Liver (tissue), 9 donors: ENCODE results near the gene TGM4. TPM values are rescaled to one million over a fixed set of nuclear protein-coding genes. Genes with fewer than 3 reads are reported as not detected.

ENCODE experiments used
- DNase-seq: peaks from one replicate; pipeline ENCODE4 v3.0.0-alpha.2; 2017; ENCODE audit warnings: low spot score
- H3K27ac ChIP-seq, 2 donors: one replicate each; pipeline ENCODE4 v1.7.0; 2013; ENCODE audit warnings: inconsistent platforms in 2 of 2, low read length in 2 of 2, control low read depth in 1 of 2, low read depth in 1 of 2, mild to moderate bottlenecking in 1 of 2
- H3K27me3 ChIP-seq, 4 donors: one replicate each; pipeline versions ENCODE4 v1.6.1 to v1.7.0; 2013; ENCODE audit warnings: low read length in 3 of 4, inconsistent platforms in 1 of 4, mild to moderate bottlenecking in 1 of 4, moderate library complexity in 1 of 4; ENCODE audit not compliant: control insufficient read depth in 4 of 4, insufficient read depth in 4 of 4
- H3K36me3 ChIP-seq, 4 donors: one replicate each; pipeline versions ENCODE4 v1.6.1 to v1.7.0; 2013; ENCODE audit warnings: low read length in 3 of 4, mild to moderate bottlenecking in 3 of 4, low read depth in 1 of 4, moderate library complexity in 1 of 4; ENCODE audit not compliant: control insufficient read depth in 4 of 4, insufficient read depth in 3 of 4
- H3K4me1 ChIP-seq, 4 donors: one replicate each; pipeline versions ENCODE4 v1.6.1 to v1.7.0; 2013; ENCODE audit warnings: low read length in 3 of 4, mild to moderate bottlenecking in 3 of 4, moderate library complexity in 1 of 4; ENCODE audit not compliant: control insufficient read depth in 4 of 4, insufficient read depth in 4 of 4
- H3K4me3 ChIP-seq, 3 donors: one replicate each; pipeline versions ENCODE4 v1.6.1 to v1.7.0; 2013; ENCODE audit warnings: low read length in 3 of 3, control low read depth in 1 of 3, low read depth in 1 of 3, mild to moderate bottlenecking in 1 of 3
- H3K9ac ChIP-seq, 2 donors: one replicate each; pipeline ENCODE4 v1.7.0; 2013; ENCODE audit warnings: low read length in 2 of 2, mild to moderate bottlenecking in 2 of 2, moderate library complexity in 2 of 2, control low read depth in 1 of 2, low read depth in 1 of 2
- H3K9me3 ChIP-seq, 4 donors: one replicate each; pipeline versions ENCODE4 v1.6.1 to v1.7.0; 2013; ENCODE audit warnings: low read length in 3 of 4; ENCODE audit not compliant: control insufficient read depth in 4 of 4
- CTCF ChIP-seq: fragments of 150-350 bp; IDR thresholded peaks from 2 replicates; pipeline ENCODE4 v1.5.1; 2017; ENCODE audit warnings: improper control_type of control experiment, low read depth, low read length; ENCODE audit not compliant: missing input control
- EGR1 ChIP-seq, 2 donors: IDR thresholded peaks; 2 replicates each; pipeline ENCODE4 v1.6.1; 2016 to 2018; ENCODE audit warnings: antibody characterized with exemption in 2 of 2, low read depth in 2 of 2
- FOXA1 ChIP-seq: IDR thresholded peaks from 2 replicates; pipeline ENCODE4 v1.6.1; 2016; ENCODE audit warnings: antibody characterized with exemption
- FOXA2 ChIP-seq: IDR thresholded peaks from 2 replicates; pipeline ENCODE4 v1.6.1; 2016; ENCODE audit warnings: antibody characterized with exemption
- GABPA ChIP-seq, 2 donors: IDR thresholded peaks in 1 of 2; conservative IDR thresholded peaks in 1 of 2; 2 replicates each; pipeline ENCODE4 v1.6.1; 2016; ENCODE audit warnings: antibody characterized with exemption in 2 of 2, mild to moderate bottlenecking in 1 of 2, moderate library complexity in 1 of 2
- HNF4A ChIP-seq, 2 donors: conservative IDR thresholded peaks; 2 replicates each; pipeline ENCODE4 v1.6.1; 2016; ENCODE audit warnings: antibody characterized with exemption in 2 of 2, mild to moderate bottlenecking in 2 of 2
- HNF4G ChIP-seq: IDR thresholded peaks from 2 replicates; pipeline ENCODE4 v1.6.1; 2016; ENCODE audit warnings: antibody characterized with exemption
- JUND ChIP-seq, 2 donors: IDR thresholded peaks; 2 replicates each; pipeline ENCODE4 v1.6.1; 2016; ENCODE audit warnings: antibody characterized with exemption in 2 of 2
- NR2F2 ChIP-seq: IDR thresholded peaks from 2 replicates; pipeline ENCODE4 v1.6.1; 2016; ENCODE audit warnings: antibody characterized with exemption
- RAD21 ChIP-seq, 2 donors: IDR thresholded peaks; 2 replicates each; pipeline ENCODE4 v1.6.1; 2016; ENCODE audit warnings: antibody characterized with exemption in 2 of 2, mild to moderate bottlenecking in 2 of 2
- RXRA ChIP-seq, 2 donors: IDR thresholded peaks; 2 replicates each; pipeline ENCODE4 v1.6.1; 2017 to 2018; ENCODE audit warnings: antibody characterized with exemption in 2 of 2, mild to moderate bottlenecking in 1 of 2
- SP1 ChIP-seq: IDR thresholded peaks from 2 replicates; pipeline ENCODE4 v1.6.1; 2018; ENCODE audit warnings: antibody characterized with exemption, mild to moderate bottlenecking
- TAF1 ChIP-seq: conservative IDR thresholded peaks from 2 replicates; pipeline ENCODE4 v1.6.1; 2016; ENCODE audit warnings: antibody characterized with exemption, mild to moderate bottlenecking
- YY1 ChIP-seq: IDR thresholded peaks from 2 replicates; pipeline ENCODE4 v1.6.1; 2016; ENCODE audit warnings: antibody characterized with exemption, mild to moderate bottlenecking
- ZBTB33 ChIP-seq: IDR thresholded peaks from 2 replicates; pipeline ENCODE4 v1.6.1; 2016; ENCODE audit warnings: antibody characterized with exemption
- WGBS: extraction: QIAGEN DNeasy Blood & Tissue Kit; methylation state at CpG from one replicate; pipeline ENCODE4 v1.1.7; 2013; 5-methylcytosine and 5-hydroxymethylcytosine counted together
- polyA plus RNA-seq, 2 donors: library from polyadenylated mRNA; stranded (reverse) in 1 of 2; unstranded in 1 of 2; fragments of 200-250 nt in 1 of 2; fragments of >200 nt in 1 of 2; fragmentation: Nextera tagmentation in 1 of 2; extraction: Ambion mirVana in 1 of 2; gene quantifications; one replicate each; pipeline versions ENCODE4 v1.2.1 to v1.2.3, GENCODE V29; 2013 to 2015
- total RNA-seq, 2 donors: library from RNA; depleted of rRNA; stranded (reverse); fragments of >200 nt; gene quantifications; one replicate each; pipeline ENCODE4 v1.2.3, GENCODE V29; 2014
- TF ChIP-seq, protein P1 (sequence below): IDR thresholded peaks from 2 replicates; pipeline ENCODE4 v1.6.1; 2016; ENCODE audit warnings: antibody characterized with exemption
- TF ChIP-seq, protein P2 (sequence below): IDR thresholded peaks from 2 replicates; pipeline ENCODE4 v1.6.1; 2016; ENCODE audit warnings: antibody characterized with exemption, mild to moderate bottlenecking
- TF ChIP-seq, protein P3 (sequence below): IDR thresholded peaks from 2 replicates; pipeline ENCODE4 v1.6.1; 2016; ENCODE audit warnings: antibody characterized with exemption
- donor health status: healthy.
- donor health status: healthy.
- donor health status: healthy.
- donor health status: healthy.
- donor health status: healthy.

TGM4 gene
- total and polyA plus RNA-seq, 4 donors = not detected

DNA sequence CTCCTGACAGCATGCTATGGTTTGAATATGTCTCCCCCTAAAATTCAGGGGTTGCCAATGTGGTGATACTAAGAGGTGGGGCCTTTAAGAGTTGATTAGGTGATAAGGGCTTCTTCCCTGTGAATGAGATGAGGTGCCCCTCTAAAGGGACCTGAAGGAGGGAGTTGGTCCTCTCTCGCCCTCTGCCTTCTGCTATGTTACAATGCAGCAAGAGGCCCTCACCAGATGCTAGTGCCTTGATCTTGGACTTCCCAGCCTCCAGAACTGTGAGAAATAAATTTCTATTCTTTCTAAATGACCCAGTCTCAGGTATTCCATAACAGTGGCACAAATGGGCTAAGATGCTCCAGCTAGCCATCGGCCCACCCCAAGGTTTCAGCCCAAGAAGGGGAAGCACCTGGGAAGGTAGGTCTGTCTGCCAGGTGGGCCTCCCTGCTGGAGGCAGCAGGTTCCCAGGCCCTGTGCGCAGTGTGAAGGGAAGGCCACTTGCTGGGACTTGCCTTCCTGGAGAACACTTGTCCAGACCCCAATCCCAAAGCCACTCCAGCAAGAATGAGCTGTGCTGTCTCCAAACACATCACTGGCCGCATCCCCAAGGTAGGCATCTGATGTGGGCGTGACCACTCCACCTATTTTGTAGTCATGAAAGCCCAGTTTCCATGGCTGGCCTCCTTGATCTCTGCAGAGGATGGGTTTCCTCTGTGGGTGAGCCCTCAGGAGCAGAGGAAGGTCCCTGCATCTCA, 9.0 kb downstream of the TGM4 start:
- no peaks in the 10 kb centered on the region for H3K27me3 ChIP-seq

More for the DNA sequence above, 9.0 kb downstream of the TGM4 start:
- no peak overlapping the region for H3K4me3 ChIP-seq
- H3K9ac ChIP-seq = no peak overlapping the region
- 92% methylated on average over 5 of the region's 5 CpGs for WGBS
- no peak for TF ChIP-seq GABPA (IDR thresholded peaks at IDR 0.05 in 1 of 2, conservative IDR thresholded peaks at IDR 0.05 in 1 of 2)
- TF ChIP-seq, protein P1, sequence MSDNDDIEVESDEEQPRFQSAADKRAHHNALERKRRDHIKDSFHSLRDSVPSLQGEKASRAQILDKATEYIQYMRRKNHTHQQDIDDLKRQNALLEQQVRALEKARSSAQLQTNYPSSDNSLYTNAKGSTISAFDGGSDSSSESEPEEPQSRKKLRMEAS = no peak
- no peak for TF ChIP-seq ZBTB33
- no peak for TF ChIP-seq YY1
- no peak for TF ChIP-seq EGR1 (IDR thresholded peaks at IDR 0.05; ENCODE audit: low read depth in 2 of 2)
- TF ChIP-seq RAD21 (IDR thresholded peaks at IDR 0.05) = no peak
- no peak for TF ChIP-seq HNF4G
- TF ChIP-seq, protein P2, sequence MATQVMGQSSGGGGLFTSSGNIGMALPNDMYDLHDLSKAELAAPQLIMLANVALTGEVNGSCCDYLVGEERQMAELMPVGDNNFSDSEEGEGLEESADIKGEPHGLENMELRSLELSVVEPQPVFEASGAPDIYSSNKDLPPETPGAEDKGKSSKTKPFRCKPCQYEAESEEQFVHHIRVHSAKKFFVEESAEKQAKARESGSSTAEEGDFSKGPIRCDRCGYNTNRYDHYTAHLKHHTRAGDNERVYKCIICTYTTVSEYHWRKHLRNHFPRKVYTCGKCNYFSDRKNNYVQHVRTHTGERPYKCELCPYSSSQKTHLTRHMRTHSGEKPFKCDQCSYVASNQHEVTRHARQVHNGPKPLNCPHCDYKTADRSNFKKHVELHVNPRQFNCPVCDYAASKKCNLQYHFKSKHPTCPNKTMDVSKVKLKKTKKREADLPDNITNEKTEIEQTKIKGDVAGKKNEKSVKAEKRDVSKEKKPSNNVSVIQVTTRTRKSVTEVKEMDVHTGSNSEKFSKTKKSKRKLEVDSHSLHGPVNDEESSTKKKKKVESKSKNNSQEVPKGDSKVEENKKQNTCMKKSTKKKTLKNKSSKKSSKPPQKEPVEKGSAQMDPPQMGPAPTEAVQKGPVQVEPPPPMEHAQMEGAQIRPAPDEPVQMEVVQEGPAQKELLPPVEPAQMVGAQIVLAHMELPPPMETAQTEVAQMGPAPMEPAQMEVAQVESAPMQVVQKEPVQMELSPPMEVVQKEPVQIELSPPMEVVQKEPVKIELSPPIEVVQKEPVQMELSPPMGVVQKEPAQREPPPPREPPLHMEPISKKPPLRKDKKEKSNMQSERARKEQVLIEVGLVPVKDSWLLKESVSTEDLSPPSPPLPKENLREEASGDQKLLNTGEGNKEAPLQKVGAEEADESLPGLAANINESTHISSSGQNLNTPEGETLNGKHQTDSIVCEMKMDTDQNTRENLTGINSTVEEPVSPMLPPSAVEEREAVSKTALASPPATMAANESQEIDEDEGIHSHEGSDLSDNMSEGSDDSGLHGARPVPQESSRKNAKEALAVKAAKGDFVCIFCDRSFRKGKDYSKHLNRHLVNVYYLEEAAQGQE = no peak
- no peak for TF ChIP-seq SP1
- no peak for TF ChIP-seq HNF4A (conservative IDR thresholded peaks at IDR 0.05)
- no peak for TF ChIP-seq FOXA2
- no peak for TF ChIP-seq JUND (IDR thresholded peaks at IDR 0.05)
- no peak for TF ChIP-seq NR2F2
- TF ChIP-seq FOXA1 = no peak
- no peak for TF ChIP-seq TAF1
- TF ChIP-seq RXRA (IDR thresholded peaks at IDR 0.05) = no peak
- no peak for TF ChIP-seq CTCF
- TF ChIP-seq, protein P3, sequence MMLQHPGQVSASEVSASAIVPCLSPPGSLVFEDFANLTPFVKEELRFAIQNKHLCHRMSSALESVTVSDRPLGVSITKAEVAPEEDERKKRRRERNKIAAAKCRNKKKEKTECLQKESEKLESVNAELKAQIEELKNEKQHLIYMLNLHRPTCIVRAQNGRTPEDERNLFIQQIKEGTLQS = no peak
- no peak for DNase-seq
- H3K9me3 ChIP-seq = no peaks in the 10 kb centered on the region
- H3K36me3 ChIP-seq = no peaks in the 10 kb centered on the region
- H3K4me1 ChIP-seq = no peaks in the 10 kb centered on the region
- no peak overlapping the region for H3K27ac ChIP-seq
